ENCODE data around the gene VSIG4. TPM values are rescaled to one million over a fixed set of nuclear protein-coding genes. Genes with fewer than 3 reads are reported as not detected.
A peak's percentile ranks its signal among the peaks of the same experiment; 100 is the strongest.

Gene VSIG4
- total RNA-seq, 1 donor from 2014 or later = 237 TPM

DNA sequence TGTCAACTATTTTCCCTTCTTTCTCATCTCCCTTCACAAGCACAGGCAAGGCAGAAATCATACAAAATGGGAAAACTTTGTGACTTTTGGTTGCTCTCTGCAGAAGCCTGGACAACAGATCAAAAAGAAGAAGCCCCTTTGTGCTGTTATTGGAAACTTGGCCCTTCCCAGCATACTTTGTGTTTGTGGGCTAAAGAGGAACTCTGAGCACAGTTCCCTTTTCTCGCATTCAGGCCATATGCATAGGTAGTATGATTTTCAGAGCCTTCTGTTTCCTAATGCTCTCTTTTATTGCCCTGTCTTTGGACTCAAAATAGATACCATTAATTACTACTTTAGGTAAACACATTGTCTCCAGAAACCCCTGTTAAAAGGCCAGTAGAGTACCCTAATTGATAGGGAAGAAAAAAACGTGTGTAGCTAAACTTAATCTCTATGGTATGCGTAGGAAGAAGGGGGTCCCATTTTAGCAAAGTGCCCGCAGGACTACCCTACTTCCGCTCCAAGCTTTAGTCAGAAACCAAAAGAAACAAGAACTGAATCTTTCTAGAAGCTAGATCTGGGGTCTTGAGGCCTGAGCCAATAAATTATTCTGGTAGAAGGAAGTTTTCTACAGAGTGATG, 26.6 kb downstream of the VSIG4 start:
- peak; percentile 64 for ATAC-seq
- Histone ChIP-seq H3K4me3 (no peak overlapping the region), H3K27me3 (no peaks in the 10 kb centered on the region), H3K36me3 (no peaks in the 10 kb centered on the region), H3K4me1 (no peaks in the 10 kb centered on the region), H3K9me3 (no peaks in the 10 kb centered on the region), H3K27ac (no peak overlapping the region)
- TF ChIP-seq, protein P1, sequence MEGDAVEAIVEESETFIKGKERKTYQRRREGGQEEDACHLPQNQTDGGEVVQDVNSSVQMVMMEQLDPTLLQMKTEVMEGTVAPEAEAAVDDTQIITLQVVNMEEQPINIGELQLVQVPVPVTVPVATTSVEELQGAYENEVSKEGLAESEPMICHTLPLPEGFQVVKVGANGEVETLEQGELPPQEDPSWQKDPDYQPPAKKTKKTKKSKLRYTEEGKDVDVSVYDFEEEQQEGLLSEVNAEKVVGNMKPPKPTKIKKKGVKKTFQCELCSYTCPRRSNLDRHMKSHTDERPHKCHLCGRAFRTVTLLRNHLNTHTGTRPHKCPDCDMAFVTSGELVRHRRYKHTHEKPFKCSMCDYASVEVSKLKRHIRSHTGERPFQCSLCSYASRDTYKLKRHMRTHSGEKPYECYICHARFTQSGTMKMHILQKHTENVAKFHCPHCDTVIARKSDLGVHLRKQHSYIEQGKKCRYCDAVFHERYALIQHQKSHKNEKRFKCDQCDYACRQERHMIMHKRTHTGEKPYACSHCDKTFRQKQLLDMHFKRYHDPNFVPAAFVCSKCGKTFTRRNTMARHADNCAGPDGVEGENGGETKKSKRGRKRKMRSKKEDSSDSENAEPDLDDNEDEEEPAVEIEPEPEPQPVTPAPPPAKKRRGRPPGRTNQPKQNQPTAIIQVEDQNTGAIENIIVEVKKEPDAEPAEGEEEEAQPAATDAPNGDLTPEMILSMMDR (IDR thresholded peaks at IDR 0.05) = no peak
- no peak for DNase-seq
- intact Hi-C loops (cut with DNase I) = no loop called here

DNA sequence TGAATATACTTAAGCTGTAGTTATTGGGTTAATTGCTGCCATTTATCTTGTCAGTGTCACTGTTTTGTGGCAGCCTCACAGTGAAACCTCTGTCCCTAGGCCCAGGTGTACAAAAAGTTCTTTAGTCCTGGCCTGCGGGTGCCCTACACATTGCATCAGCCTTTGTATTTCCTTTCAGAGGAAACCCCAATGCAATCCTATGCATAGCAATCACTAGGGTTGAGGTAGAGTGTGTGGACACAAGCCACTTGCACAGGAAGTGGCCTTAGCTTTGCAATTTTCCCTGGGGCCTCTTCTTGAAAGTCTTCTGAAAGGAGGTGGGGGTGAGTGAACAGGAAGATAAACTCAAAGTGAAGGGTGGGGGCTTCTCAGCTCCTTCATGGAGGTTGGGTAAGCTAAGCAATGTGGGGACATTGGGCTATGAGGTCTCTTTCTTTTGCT, 27.8 kb downstream of the VSIG4 start:
- Histone ChIP-seq H3K9me3 (no peaks in the 10 kb centered on the region), H3K27ac (peak overlapping the region; percentile 11), H3K4me3 (no peak overlapping the region), H3K4me1 (no peaks in the 10 kb centered on the region), H3K36me3 (no peaks in the 10 kb centered on the region), H3K27me3 (no peaks in the 10 kb centered on the region)
- no peak for DNase-seq
- TF ChIP-seq, protein P1 (IDR thresholded peaks at IDR 0.05) = no peak
- intact Hi-C loops (cut with DNase I) = no loop called here
- peak; percentile 70 for ATAC-seq

GRCh38 chrX:66009231-66009845, 30.5 kb downstream of the VSIG4 start:
- no peaks in the 10 kb centered on the region for H3K36me3 ChIP-seq
- no peak overlapping the region for H3K4me3 ChIP-seq
- ATAC-seq (no peak), DNase-seq (no peak)
- no peak overlapping the region for H3K27ac ChIP-seq
- H3K9me3 ChIP-seq = no peaks in the 10 kb centered on the region
- no peaks in the 10 kb centered on the region for H3K4me1 ChIP-seq
- intact Hi-C loops (cut with DNase I) = no loop called here
- TF ChIP-seq, protein P1 (IDR thresholded peaks at IDR 0.05) = no peak
- H3K27me3 ChIP-seq = no peaks in the 10 kb centered on the region

DNA sequence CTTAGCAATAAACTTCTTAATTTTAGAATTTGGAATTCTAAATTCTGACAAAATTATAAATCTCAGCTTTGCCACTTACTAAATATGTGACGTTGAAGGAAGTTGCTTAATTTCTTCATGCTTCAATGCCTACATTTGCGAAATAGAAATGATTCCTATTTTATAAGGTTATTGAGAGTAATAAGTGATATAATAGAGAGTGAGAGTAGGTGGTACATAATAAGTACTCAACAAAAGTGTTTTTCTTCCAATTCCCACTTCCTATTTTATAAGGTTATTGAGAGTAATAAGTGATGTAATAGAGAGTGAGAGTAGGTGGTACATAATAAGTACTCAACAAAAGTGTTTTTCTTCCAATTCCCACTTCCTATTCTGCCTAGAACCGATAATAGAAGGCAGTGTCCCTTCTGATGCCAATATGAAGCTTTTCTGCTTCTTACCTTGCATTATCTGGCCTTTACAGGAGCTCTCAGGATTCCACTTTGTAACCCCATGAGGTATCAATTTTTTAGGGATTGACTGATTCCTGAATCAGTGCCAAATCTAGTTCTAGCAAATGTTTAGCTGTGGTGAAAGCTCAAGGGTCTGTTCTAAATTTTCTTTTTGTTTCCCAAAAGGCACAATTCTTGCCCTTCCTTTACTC, 31.4 kb downstream of the VSIG4 start:
- no peaks in the 10 kb centered on the region for H3K36me3 ChIP-seq
- TF ChIP-seq, protein P1 (IDR thresholded peaks at IDR 0.05) = no peak
- H3K9me3 ChIP-seq = no peaks in the 10 kb centered on the region
- no peaks in the 10 kb centered on the region for H3K4me1 ChIP-seq
- intact Hi-C loops (cut with DNase I) = no loop called here
- no peak overlapping the region for H3K4me3 ChIP-seq
- ATAC-seq (no peak), DNase-seq (no peak)
- no peak overlapping the region for H3K27ac ChIP-seq
- no peaks in the 10 kb centered on the region for H3K27me3 ChIP-seq

DNA sequence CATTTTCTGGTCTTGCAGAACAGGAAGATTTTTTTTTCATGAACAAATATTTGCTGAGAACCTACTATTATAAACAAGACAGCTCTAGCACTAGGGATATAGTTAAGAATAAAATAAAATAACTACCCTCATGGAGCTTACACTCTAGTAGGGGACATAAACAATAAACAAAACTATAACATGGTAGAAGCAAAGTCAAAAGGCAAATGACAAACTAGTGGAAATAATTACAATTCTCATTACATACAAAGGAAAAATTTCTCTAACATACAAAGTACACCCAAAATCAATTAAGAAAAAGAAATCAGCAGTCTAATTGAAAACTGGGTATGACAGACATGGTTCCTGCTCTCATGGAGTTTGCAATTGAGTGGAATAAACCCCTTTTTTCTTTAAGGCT, 32.0 kb downstream of the VSIG4 start:
- TF ChIP-seq, protein P1 (IDR thresholded peaks at IDR 0.05) = no peak

More for the DNA sequence above, 32.0 kb downstream of the VSIG4 start:
- H3K36me3 ChIP-seq = no peaks in the 10 kb centered on the region
- DNase-seq (no peak), ATAC-seq (no peak)
- intact Hi-C loops (cut with DNase I) = no loop called here
- H3K27ac ChIP-seq = no peak overlapping the region
- no peaks in the 10 kb centered on the region for H3K4me1 ChIP-seq
- no peaks in the 10 kb centered on the region for H3K27me3 ChIP-seq
- no peak overlapping the region for H3K4me3 ChIP-seq
- H3K9me3 ChIP-seq = no peaks in the 10 kb centered on the region
